Amniotic epithelial cell (primary cell): ENCODE data around the gene ARSA.
"Not testable (repeated sequence)": the region's sequence is repeated elsewhere in the genome, so short reads cannot be mapped to it uniquely, and the experiment has no call there.

Experiments used
- DNase-seq: peaks from one replicate; pipeline ENCODE4 v3.0.0-alpha.2; 2010; ENCODE audit warnings: low read depth

Gene ARSA

GRCh38 chr22:50627642-50628542 lies at the start of gene ARSA:
Gene ARSA (minus strand): TSS chr22:50628152. CDS start chr22:50627779, 373 bp downstream.
- peak; percentile 71 for DNase-seq

- DNase-seq: no peak
These were observed 48.9 kb upstream of the ARSA start for GRCh38 chr22:50676661-50677492.

- no peak for DNase-seq
These were observed 48.3 kb upstream of the ARSA start for GRCh38 chr22:50676180-50676636.

- DNase-seq: no peak
These were observed 47.7 kb upstream of the ARSA start for GRCh38 chr22:50675553-50676179.

- peak; percentile 5 for DNase-seq
These were observed 46.9 kb upstream of the ARSA start for GRCh38 chr22:50674606-50675552.

- no peak for DNase-seq
These were observed 46.2 kb upstream of the ARSA start for GRCh38 chr22:50674130-50674500.

DNA sequence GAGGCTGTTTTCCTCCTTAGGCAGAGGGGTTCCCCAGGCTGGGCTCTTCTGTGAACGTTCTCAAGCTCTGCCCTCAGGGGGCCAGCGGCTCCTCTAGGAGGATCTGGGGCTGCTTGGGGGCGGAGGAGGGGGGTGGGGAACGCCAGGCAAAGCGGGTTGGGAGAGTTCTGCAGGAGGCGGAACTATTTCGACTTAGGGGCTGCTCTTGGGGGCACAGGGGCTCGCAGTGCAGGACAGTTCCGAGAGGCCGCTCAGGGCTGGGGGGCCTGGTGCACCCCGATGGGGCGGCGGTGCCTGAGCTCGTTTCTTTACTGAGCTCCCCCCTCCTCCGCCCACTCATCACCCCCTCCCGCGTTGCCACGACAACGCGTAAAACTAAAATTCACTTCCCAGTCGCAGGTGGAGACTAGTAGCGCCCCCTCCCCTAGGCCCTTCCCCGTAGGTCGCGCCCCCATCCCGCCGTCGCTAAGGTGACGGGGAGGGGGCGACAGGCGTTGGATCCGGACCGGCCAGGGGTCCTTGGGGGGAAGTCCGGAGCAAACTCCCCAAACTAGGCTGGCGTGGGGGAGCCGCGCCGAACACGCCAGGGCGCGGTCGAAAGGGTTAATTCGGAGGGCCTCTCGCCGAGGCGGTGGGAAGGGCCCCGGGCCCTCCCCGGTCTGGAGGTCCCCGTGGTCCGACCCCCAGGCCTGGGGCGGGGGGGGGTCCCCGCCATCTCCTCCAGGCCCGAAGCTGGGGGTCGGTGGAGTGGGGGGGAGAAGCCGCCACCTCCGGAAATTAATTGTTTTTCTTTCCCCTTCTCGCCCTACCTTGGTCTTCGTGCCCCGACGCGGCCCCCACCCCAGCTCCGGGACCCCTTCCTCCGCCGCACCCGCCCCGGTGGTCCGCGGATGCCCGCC lies 45.5 kb upstream of the ARSA start:
- DNase-seq: no peak

GRCh38 chr22:50672471-50673230 lies 44.7 kb upstream of the ARSA start, which contains the start of gene SHANK3:
Gene SHANK3 (plus strand): TSS chr22:50672823.
- no peak for DNase-seq

GRCh38 chr22:50672041-50672440 lies 44.1 kb upstream of the ARSA start:
- no peak for DNase-seq

DNA sequence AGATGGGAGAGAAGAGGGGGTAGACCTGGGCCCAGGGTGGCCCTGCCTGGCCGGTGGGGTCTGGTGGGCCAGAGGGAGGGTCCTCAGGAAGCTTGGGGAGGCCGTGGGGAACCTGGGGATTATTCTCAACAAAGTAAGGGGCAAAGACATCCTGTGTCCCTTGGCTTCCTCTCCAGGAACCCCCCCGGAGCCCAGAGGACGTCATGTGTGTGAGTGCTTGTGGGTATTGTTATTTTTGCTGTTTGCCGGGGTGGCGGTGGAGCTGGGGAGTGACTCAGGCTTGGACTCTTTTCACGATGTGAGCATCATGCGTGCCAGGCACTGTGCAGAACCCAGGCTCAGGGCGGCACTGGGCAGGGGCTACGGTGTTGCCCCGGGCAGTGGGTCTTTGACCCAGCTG lies 43.7 kb upstream of the ARSA start:
- no peak for DNase-seq

GRCh38 chr22:50670914-50671538 lies 43.1 kb upstream of the ARSA start:
- DNase-seq: no peak

- DNase-seq: no peak
These were observed 42.6 kb upstream of the ARSA start for GRCh38 chr22:50670513-50670912.

GRCh38 chr22:50665738-50666137 lies 37.8 kb upstream of the ARSA start:
- DNase-seq: no peak

GRCh38 chr22:50665212-50665611 lies 37.3 kb upstream of the ARSA start:
- no peak for DNase-seq

DNA sequence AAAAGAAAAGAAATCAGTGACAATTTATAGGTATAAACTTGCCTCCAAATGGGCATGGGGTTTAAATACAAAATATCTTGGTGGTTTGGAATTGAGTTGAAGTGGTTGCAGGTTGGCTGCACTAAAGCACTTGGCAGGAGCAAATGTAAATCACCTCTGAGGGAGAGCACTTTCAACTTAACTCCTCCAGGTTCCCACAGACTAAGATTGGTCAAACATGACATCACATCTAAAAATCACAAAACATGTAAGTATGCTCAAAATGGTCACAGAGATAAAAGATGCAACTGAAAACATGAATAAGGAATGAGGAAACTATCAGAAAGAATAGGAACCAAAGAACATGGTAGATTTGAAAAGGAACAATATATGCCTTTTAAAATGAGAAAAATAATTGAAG lies 32.4 kb upstream of the ARSA start:
- peak; percentile 56 for DNase-seq

DNA sequence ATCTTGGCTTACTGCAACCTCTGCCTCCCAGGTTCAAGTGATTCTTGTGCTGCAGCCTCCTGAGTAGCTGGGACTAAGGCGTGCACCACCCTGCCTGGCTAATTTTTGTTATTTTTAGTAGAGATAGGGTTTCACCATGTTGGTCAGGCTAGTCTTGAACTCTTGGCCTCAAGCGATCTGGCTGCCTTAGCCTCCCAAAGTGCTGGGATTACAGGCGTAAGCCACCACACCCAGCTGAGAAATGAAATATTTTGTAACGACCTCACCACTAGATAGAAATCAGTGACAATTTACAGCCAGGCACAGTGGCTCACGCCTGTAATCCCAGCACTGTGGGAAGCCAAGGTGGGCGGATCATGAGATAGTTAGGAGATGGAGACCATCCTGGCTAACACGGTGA lies 31.8 kb upstream of the ARSA start:
- DNase-seq: not testable (repeated sequence)

DNA sequence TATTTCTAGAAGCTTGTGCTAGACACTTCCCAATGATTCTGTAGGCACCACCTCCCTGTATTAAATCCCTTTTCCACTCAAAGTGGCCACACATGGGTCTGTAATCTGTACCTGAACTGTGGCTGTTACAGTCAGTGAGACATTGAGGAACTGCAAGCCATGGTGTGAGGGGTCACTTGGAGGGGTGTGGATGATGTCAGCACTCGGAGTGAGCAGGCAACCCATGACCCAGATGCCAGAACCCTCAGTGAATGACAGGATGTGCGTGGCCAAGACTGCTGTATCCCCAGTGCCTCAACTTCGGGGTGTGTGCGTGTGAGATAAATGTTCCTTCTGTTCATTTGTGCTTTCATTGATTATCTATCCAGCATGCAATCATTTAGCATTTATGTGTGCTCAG lies 30.0 kb upstream of the ARSA start:
- DNase-seq: no peak

DNA sequence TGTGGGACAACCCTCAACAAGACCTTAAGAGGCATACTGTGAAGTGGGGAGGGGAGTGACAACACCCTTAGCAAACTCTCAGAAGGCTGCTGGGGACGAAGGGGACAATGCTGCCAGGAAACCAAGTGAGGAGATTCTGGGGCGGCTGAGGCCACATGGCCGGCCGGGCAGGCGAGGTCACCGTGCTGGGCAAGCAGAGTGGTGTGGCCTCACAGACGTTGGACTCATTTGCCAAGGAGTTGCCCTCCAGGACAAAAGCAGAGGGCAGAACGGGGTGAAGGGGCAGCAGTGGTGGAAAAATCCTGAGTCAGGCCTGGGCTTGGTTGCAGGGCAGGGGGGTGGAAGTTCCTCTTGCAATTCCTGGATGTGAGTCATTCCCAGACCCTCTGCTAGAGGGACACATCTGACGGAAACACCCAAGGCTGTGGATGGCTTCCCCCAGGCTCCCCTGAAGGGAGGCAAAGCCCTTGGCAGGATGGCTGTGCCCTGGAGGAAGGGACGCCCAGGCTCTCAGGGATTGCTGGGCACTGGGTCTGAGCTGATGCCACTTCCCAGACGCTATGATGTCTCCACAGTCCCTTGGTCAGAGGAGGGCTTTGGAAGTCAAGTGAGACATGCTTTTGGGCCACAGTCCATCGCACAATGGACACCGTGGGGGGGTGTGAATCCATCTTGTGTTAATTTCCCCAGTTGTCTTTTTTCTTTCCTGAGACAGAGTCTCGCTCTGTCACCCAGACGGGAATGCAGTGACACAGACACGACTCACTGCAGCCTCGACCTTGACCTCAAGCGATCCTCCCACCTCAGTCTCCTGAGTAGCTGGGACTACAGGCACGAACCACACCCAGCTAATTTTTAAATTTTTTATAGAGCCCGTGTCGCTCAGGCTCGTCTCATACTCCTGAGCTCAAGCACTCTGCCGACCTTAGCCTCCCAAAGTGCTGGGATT lies 28.4 kb upstream of the ARSA start:
- DNase-seq: peak; percentile 40
